Ishikawa (cell line): ENCODE results near the gene ORC5.

Experiments used
- CEBPB ChIP-seq: IDR thresholded peaks from 2 replicates; pipeline ENCODE4 v1.6.1; 2012
- CREB1 ChIP-seq: IDR thresholded peaks from 2 replicates; pipeline ENCODE4 v1.6.1; 2012; ENCODE audit warnings: low read depth
- EGR1 ChIP-seq: IDR thresholded peaks from 2 replicates; pipeline ENCODE4 v1.6.1; 2012
- EP300 ChIP-seq: IDR thresholded peaks from 2 replicates; pipeline ENCODE4 v1.6.1; 2012; ENCODE audit warnings: borderline replicate concordance
- FOXM1 ChIP-seq: IDR thresholded peaks from 2 replicates; pipeline ENCODE4 v1.6.1; 2012; ENCODE audit warnings: low read depth, borderline replicate concordance
- MAX ChIP-seq: IDR thresholded peaks from 2 replicates; pipeline ENCODE4 v1.6.1; 2012
- NFIC ChIP-seq: IDR thresholded peaks from 2 replicates; pipeline ENCODE4 v1.6.1; 2012
- RAD21 ChIP-seq: IDR thresholded peaks from 2 replicates; pipeline ENCODE4 v1.6.1; 2012; ENCODE audit warnings: low read depth
- REST ChIP-seq: IDR thresholded peaks from 2 replicates; pipeline ENCODE4 v1.6.1; 2012; ENCODE audit warnings: low read depth, mild to moderate bottlenecking
- TAF1 ChIP-seq: IDR thresholded peaks from 2 replicates; pipeline ENCODE4 v1.6.1; 2012; ENCODE audit warnings: low read depth, mild to moderate bottlenecking
- TCF12 ChIP-seq: IDR thresholded peaks from 2 replicates; pipeline ENCODE4 v1.6.1; 2012; ENCODE audit warnings: low read depth
- TEAD4 ChIP-seq: IDR thresholded peaks from 2 replicates; pipeline ENCODE4 v1.6.1; 2012
- USF1 ChIP-seq: IDR thresholded peaks from 2 replicates; pipeline ENCODE4 v1.6.1; 2012
- YY1 ChIP-seq: IDR thresholded peaks from 2 replicates; pipeline ENCODE4 v1.6.1; 2012; ENCODE audit warnings: low read depth
- ZBTB7A ChIP-seq: IDR thresholded peaks from 2 replicates; pipeline ENCODE4 v1.6.1; 2012; ENCODE audit warnings: low read depth

Gene ORC5

GRCh38 chr7:104152468-104152867, 55.3 kb downstream of the ORC5 start:
- TF ChIP-seq YY1 (no peak), TCF12 (no peak), TEAD4 (no peak), MAX (no peak), CEBPB (no peak), USF1 (no peak), NFIC (no peak)

GRCh38 chr7:104150470-104150869, 57.3 kb downstream of the ORC5 start:
- no peak for TF ChIP-seq TEAD4

- TF ChIP-seq NFIC, result no peak
- no peak for TF ChIP-seq RAD21
- no peak for TF ChIP-seq CEBPB
- no peak for TF ChIP-seq EP300
- no peak for TF ChIP-seq FOXM1
- no peak for TF ChIP-seq ZBTB7A
- no peak for TF ChIP-seq TAF1
- TF ChIP-seq USF1, result no peak
- no peak for TF ChIP-seq CREB1
- TF ChIP-seq TEAD4, result no peak
- no peak for TF ChIP-seq TCF12
- no peak for TF ChIP-seq YY1
- no peak for TF ChIP-seq MAX
- no peak for TF ChIP-seq REST
These were observed 58.0 kb downstream of the ORC5 start for GRCh38 chr7:104149822-104150221.

GRCh38 chr7:104142147-104142546, 65.7 kb downstream of the ORC5 start:
- TF ChIP-seq CEBPB (no peak), TCF12 (no peak), USF1 (no peak), TAF1 (no peak), FOXM1 (no peak), NFIC (no peak), MAX (no peak), CREB1 (no peak), YY1 (no peak), RAD21 (no peak), EGR1 (no peak), REST (no peak)

GRCh38 chr7:104137971-104138370, 69.8 kb downstream of the ORC5 start:
- TF ChIP-seq MAX (no peak), TCF12 (no peak), REST (no peak), RAD21 (no peak), NFIC (no peak), TEAD4 (no peak), EP300 (no peak), CEBPB (no peak)
